DMS153 treated with DMSO at 0.1 percent for 48 hours (cell line): ENCODE measurements around the gene GNAS-AS1.

Experiments
- DNase-seq: peaks from one replicate; lab custom pipeline; 2025; ENCODE audit not compliant: unreplicated experiment; lab: John Stamatoyannopoulos, UW

Gene GNAS-AS1

GRCh38 chr20:58787211-58788005 lies 63.3 kb downstream of the GNAS-AS1 start:
- DNase-seq: no peak

GRCh38 chr20:58784321-58785074 lies 66.2 kb downstream of the GNAS-AS1 start:
- DNase-seq: no peak

GRCh38 chr20:58783511-58784011 lies 67.1 kb downstream of the GNAS-AS1 start:
- DNase-seq: no peak

GRCh38 chr20:58781138-58781537 lies 69.6 kb downstream of the GNAS-AS1 start:
- no peak for DNase-seq

- no peak for DNase-seq
These were observed 71.9 kb downstream of the GNAS-AS1 start for GRCh38 chr20:58778760-58779159.

GRCh38 chr20:58777657-58778056 lies 73.0 kb downstream of the GNAS-AS1 start:
- no peak for DNase-seq

GRCh38 chr20:58776109-58776508 lies 74.6 kb downstream of the GNAS-AS1 start:
- no peak for DNase-seq

- no peak for DNase-seq
These were observed 75.3 kb downstream of the GNAS-AS1 start for GRCh38 chr20:58775371-58775770.

- no peak for DNase-seq
These were observed 75.9 kb downstream of the GNAS-AS1 start for GRCh38 chr20:58774667-58775263.

GRCh38 chr20:58774214-58774613 lies 76.5 kb downstream of the GNAS-AS1 start:
- no peak for DNase-seq

GRCh38 chr20:58772786-58773185 lies 77.9 kb downstream of the GNAS-AS1 start:
- no peak for DNase-seq
